ENCODE data around the gene CACNA1I. TPM values are rescaled to one million over a fixed set of nuclear protein-coding genes. Genes with fewer than 3 reads are reported as not detected.

CACNA1I gene
- total and polyA plus RNA-seq, 4 donors = 1.2 to 8.5 (median 5.6) TPM

DNA sequence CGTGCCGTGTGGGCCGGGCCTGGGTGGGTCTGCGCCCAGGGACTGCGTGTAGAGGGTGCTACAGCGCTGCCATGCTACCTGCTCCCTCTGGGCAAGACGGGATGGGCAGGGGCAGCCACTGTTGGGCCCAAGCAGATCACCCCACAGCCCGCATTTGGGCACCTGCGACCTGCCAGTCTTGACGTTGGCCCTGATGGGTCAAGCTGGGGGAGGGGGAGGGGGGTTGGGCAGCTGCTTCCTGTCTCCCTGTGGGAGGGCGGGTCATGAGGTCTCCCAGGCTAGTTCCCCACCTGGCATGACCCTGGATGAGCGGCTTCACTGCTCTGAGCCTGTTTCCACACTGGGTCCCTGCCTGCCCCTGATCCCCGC lies 35.2 kb upstream of the CACNA1I start:
- no peaks in the 10 kb centered on the region for H3K9me3 ChIP-seq (ENCODE audit: control insufficient read depth, insufficient read depth, low read length)
- no peak for DNase-seq (ENCODE audit: low read depth in 4 of 6, low spot score in 6 of 6)
- no peak overlapping the region for H3K27ac ChIP-seq (ENCODE audit: low read depth, low read length)

DNA sequence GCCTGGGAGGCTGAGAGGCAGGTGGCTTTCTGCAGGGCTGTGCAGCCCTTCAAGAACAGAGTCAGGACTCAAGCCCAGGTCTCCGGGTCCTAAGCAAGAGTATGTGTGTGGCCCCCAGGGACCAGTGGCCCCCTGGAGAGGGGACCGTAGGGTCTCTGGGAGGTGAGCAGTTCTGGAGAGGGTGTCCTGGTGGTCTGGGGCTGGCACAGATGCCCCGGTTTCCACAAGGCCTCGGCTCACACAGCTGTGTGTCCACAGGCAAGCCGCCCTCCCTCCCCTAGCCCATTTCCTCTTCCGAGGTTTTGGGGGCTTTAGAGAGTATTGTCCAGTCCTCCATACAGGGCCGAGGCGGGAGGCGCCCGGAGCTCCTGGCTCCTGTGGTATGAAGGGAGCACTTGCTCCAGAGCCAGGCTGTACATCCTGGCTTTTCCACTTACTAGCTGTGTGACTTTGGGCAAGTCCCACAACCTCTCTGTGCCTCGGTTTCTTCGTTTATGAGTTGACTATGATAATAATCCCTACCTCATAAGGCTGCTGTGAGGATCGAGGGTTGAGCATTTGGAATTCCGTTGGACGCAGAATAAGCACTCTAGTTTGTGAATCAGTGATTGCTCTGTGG lies 34.6 kb upstream of the CACNA1I start:
- peaks cover 34% of the 10 kb centered on the region for H3K4me1 ChIP-seq (ENCODE audit: control insufficient read depth, insufficient read depth, low read length)
- H3K9me3 ChIP-seq (ENCODE audit: control insufficient read depth, insufficient read depth, low read length) = no peaks in the 10 kb centered on the region
- WGBS (ENCODE audit: insufficient coverage) = 84% methylated on average over 10 of the region's 15 CpGs
- no peak overlapping the region for H3K27ac ChIP-seq (ENCODE audit: low read depth, low read length)
- H3K4me3 ChIP-seq (ENCODE audit: low read depth, low read length) = no peak overlapping the region
- DNase-seq (ENCODE audit: low read depth in 4 of 6, low spot score in 6 of 6) = no peak
- H3K27me3 ChIP-seq (ENCODE audit: control insufficient read depth, insufficient read depth, low read length) = no peaks in the 10 kb centered on the region
- H3K36me3 ChIP-seq (ENCODE audit: control insufficient read depth, insufficient read depth, low read length) = peaks cover 6% of the 10 kb centered on the region

More for the DNA sequence above, 35.2 kb upstream of the CACNA1I start:
- Histone ChIP-seq H3K27me3 (ENCODE audit: control insufficient read depth, insufficient read depth, low read length) (no peaks in the 10 kb centered on the region), H3K4me3 (ENCODE audit: low read depth, low read length) (no peak overlapping the region), H3K4me1 (ENCODE audit: control insufficient read depth, insufficient read depth, low read length) (peaks cover 40% of the 10 kb centered on the region), H3K36me3 (ENCODE audit: control insufficient read depth, insufficient read depth, low read length) (peaks cover 12% of the 10 kb centered on the region)
- WGBS (ENCODE audit: insufficient coverage) = 43% methylated on average over 10 of the region's 13 CpGs

DNA sequence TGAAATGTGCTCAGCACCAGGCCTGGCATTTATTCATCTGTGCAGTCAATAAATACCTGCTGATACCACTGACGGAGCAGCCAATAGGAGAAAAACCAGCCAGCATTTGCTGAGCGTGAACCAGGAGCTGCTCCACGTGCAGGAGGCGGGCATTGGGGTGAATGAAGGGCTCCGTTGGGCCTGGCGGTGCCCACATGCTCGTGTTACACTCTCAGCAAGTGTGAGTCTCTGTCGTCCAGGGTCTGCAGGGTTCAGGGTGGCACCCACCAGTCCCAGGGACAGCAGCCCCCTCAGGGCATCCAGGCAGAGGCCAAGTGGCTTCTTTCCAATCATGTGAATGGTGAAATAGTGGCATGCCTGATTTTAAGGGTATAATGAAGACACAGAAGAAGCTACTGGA lies 33.8 kb upstream of the CACNA1I start:
- Histone ChIP-seq H3K36me3 (ENCODE audit: control insufficient read depth, insufficient read depth, low read length) (no peaks in the 10 kb centered on the region), H3K27me3 (ENCODE audit: control insufficient read depth, insufficient read depth, low read length) (no peaks in the 10 kb centered on the region), H3K4me3 (ENCODE audit: low read depth, low read length) (no peak overlapping the region), H3K4me1 (ENCODE audit: control insufficient read depth, insufficient read depth, low read length) (peaks cover 26% of the 10 kb centered on the region), H3K27ac (ENCODE audit: low read depth, low read length) (no peak overlapping the region), H3K9me3 (ENCODE audit: control insufficient read depth, insufficient read depth, low read length) (no peaks in the 10 kb centered on the region)
- DNase-seq (ENCODE audit: low read depth in 4 of 6, low spot score in 6 of 6) = no peak
- 68% methylated on average over 8 of the region's 8 CpGs for WGBS (ENCODE audit: insufficient coverage)

DNA sequence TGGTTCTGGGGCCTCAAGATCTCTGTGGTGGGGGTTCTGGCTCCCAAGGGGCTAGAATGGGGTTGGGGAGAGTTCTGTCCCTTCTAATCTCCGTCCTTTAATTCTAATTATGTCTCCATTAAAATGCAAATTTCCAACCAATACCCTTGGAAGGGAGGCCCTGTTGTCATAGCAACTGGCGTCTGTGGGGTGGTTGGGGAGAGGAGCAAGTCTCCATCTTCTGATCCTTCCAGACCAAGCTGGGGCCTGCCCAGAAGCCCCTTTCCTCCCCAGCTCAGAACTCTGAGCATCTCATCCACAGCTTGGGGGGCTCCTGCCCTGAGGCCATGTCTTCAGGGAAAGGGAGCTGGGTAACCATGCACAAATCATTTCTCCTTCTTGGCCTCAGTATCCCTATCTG lies 32.6 kb upstream of the CACNA1I start:
- Histone ChIP-seq H3K27me3 (ENCODE audit: control insufficient read depth, insufficient read depth, low read length) (no peaks in the 10 kb centered on the region), H3K9me3 (ENCODE audit: control insufficient read depth, insufficient read depth, low read length) (no peaks in the 10 kb centered on the region), H3K4me3 (ENCODE audit: low read depth, low read length) (no peak overlapping the region), H3K27ac (ENCODE audit: low read depth, low read length) (no peak overlapping the region), H3K4me1 (ENCODE audit: control insufficient read depth, insufficient read depth, low read length) (peaks cover 20% of the 10 kb centered on the region), H3K36me3 (ENCODE audit: control insufficient read depth, insufficient read depth, low read length) (no peaks in the 10 kb centered on the region)
- WGBS (ENCODE audit: insufficient coverage) = no CpG with 5 or more reads among the region's 2 CpGs
- DNase-seq (ENCODE audit: low read depth in 4 of 6, low spot score in 6 of 6) = peak in 1 of 6 donors; percentile 74

DNA sequence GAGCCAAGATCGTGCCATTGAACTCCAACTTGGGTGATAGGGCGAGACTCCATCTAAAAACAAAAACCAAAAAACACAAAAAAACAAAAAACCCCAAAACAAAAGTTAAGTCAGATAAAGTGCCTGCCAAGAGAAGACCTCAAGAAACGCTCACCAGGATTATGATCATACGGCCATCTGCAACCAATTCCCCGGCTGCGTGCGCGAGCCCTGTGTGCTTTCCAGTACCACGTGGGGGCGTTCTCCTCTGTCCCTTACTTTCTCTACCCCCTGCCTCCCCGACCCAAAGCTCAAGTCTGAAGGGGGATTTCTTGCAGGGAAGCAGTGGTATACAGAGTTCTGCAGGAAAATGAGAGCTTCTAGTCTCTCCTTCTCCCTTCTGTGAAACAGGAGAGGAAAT lies 27.5 kb upstream of the CACNA1I start:
- Histone ChIP-seq H3K36me3 (ENCODE audit: control insufficient read depth, insufficient read depth, low read length) (no peaks in the 10 kb centered on the region), H3K27ac (ENCODE audit: low read depth, low read length) (no peak overlapping the region), H3K27me3 (ENCODE audit: control insufficient read depth, insufficient read depth, low read length) (peaks cover 18% of the 10 kb centered on the region), H3K4me3 (ENCODE audit: low read depth, low read length) (no peak overlapping the region), H3K4me1 (ENCODE audit: control insufficient read depth, insufficient read depth, low read length) (peaks cover 10% of the 10 kb centered on the region), H3K9me3 (ENCODE audit: control insufficient read depth, insufficient read depth, low read length) (no peaks in the 10 kb centered on the region)
- 17% methylated on average over 6 of the region's 11 CpGs for WGBS (ENCODE audit: insufficient coverage)
- DNase-seq (ENCODE audit: low read depth in 4 of 6, low spot score in 6 of 6) = peak in 1 of 6 donors; percentile 74

DNA sequence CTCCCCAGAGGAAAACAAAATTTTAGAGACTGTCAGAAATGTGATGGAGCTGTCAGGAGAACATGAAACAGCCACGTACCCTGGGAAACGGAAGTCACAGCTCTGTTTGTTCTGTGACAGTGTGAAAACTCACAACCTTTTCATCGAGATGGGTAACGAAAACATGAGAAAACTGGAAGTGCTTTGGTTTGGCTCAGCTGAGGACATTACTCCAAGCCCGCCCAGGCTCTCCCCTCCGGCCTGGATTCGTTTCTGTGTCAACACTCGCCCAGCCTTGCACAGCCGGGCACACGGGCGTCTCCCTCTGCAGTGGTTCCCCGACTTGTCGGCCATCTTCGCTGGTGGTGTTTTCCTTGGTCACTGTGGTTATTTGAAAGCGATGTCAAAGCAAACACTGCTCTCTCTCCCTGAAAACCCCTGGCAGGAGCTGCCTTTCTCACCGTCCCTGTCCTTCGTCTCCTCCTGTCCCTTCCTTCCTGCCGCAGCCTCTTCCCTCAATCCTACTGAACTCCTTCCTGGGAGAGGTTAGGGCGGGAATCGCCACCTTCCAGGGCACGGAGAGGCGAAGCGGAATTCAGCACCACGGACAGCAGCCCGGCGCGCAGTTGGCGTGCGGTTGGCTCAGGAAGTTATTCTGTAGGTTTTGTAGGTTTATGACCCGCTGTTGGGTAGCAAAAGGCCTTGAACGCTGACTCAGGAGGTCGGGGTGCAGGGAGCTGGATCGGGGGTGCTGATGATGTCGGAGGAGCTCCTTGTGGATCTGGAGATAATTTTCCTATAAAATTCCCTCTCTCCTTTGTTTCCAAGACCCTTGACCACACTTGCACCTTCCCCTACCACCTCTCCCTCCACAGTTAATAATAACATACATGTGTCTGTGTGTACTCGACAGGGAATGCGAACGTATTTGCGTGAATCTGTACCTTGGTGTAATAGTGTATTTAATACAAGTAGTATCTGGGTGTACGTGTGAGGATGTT lies 24.9 kb upstream of the CACNA1I start:
- peaks cover 23% of the 10 kb centered on the region for H3K27me3 ChIP-seq (ENCODE audit: control insufficient read depth, insufficient read depth, low read length)
- peaks cover 7% of the 10 kb centered on the region for H3K4me1 ChIP-seq (ENCODE audit: control insufficient read depth, insufficient read depth, low read length)
- H3K9me3 ChIP-seq (ENCODE audit: control insufficient read depth, insufficient read depth, low read length) = no peaks in the 10 kb centered on the region
- no peak overlapping the region for H3K27ac ChIP-seq (ENCODE audit: low read depth, low read length)
- no peaks in the 10 kb centered on the region for H3K36me3 ChIP-seq (ENCODE audit: control insufficient read depth, insufficient read depth, low read length)
- H3K4me3 ChIP-seq (ENCODE audit: low read depth, low read length) = no peak overlapping the region
- 38% methylated on average over 22 of the region's 39 CpGs for WGBS (ENCODE audit: insufficient coverage)
- DNase-seq (ENCODE audit: low read depth in 4 of 6, low spot score in 6 of 6) = peak in 1 of 6 donors; percentile 55

DNA sequence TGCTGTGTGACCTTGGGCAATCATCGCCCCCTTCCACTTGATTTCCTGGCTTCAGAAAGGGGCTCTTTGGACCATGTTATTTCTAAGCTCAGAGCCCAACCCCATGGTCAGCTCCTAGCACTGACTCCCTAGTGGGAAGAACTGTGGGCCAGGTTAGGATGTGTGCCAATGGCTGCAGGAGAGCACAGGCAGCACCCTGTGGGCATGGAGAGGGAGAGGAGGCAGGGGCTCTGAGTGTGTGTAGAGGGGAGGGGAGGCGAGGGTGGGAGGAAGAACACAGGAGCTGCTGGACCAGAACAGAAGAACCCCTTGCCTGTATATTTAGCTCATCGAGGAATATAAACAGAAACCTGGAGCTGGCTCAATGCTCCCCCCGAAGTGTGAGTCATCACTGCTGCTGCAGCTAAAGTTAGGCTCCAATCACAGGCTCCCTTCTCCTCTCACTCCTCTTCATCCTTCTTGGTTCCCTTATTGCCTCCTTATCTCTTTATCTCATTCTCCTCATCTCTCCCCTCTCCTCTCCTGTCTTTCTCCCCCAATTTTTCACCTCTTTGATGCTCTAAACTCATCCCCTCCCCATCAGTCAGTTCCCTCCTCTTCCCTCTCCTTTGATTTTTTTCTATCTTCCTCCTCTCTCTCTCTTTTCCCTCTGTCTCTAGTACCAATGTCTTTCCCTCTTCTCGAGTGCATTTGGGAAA lies 23.5 kb upstream of the CACNA1I start:
- Histone ChIP-seq H3K9me3 (ENCODE audit: control insufficient read depth, insufficient read depth, low read length) (no peaks in the 10 kb centered on the region), H3K27ac (ENCODE audit: low read depth, low read length) (no peak overlapping the region), H3K4me3 (ENCODE audit: low read depth, low read length) (no peak overlapping the region), H3K36me3 (ENCODE audit: control insufficient read depth, insufficient read depth, low read length) (no peaks in the 10 kb centered on the region), H3K27me3 (ENCODE audit: control insufficient read depth, insufficient read depth, low read length) (peaks cover 24% of the 10 kb centered on the region), H3K4me1 (ENCODE audit: control insufficient read depth, insufficient read depth, low read length) (peaks cover 7% of the 10 kb centered on the region)
- peak in 1 of 6 donors; percentile 53 for DNase-seq (ENCODE audit: low read depth in 4 of 6, low spot score in 6 of 6)
- WGBS (ENCODE audit: insufficient coverage) = 67% methylated on average over 3 of the region's 5 CpGs

DNA sequence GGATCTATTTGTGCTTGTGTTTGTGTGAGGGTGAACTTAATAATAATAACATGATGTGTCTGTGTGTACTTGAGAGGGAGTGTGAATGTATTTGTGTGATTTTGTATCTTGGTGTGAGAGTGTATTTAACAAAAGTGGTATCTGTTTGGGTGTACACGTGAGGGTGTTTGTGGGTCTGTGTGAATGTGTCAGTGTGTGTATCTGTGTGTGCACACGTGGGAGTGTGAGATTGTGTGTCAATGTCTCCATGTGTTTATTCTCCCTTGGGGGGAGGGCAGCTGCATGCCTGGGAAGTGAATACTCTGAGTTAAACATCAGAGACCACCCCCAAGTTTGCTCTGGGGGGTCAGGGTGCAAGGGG lies 23.0 kb upstream of the CACNA1I start:
- Histone ChIP-seq H3K9me3 (ENCODE audit: control insufficient read depth, insufficient read depth, low read length) (no peaks in the 10 kb centered on the region), H3K36me3 (ENCODE audit: control insufficient read depth, insufficient read depth, low read length) (no peaks in the 10 kb centered on the region), H3K27me3 (ENCODE audit: control insufficient read depth, insufficient read depth, low read length) (peaks cover 24% of the 10 kb centered on the region), H3K4me1 (ENCODE audit: control insufficient read depth, insufficient read depth, low read length) (peaks cover 7% of the 10 kb centered on the region), H3K27ac (ENCODE audit: low read depth, low read length) (no peak overlapping the region), H3K4me3 (ENCODE audit: low read depth, low read length) (no peak overlapping the region)
- 83% methylated on average over 1 of the region's 2 CpGs for WGBS (ENCODE audit: insufficient coverage)
- DNase-seq (ENCODE audit: low read depth in 4 of 6, low spot score in 6 of 6) = no peak

DNA sequence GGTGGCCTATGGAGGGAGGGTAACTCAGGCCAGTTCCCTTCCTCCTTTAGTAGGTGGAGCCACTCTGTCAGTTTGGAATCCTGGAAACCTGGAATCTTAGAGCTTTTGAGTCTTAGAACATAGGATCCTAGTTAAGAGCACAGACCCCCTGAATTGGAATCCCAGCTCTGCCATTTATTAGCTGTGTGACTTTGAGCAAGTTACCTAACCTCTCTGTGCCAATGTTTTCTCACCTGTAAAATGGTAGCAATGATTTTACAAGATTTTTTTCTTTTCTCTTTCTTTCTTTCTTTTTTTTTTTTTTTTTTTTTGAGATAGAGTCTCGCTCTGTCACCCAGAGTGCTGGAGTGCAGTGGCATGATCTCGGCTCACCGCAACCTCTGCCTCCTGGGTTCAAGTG lies 17.1 kb upstream of the CACNA1I start:
- no peaks in the 10 kb centered on the region for H3K9me3 ChIP-seq (ENCODE audit: control insufficient read depth, insufficient read depth, low read length)
- peaks cover 13% of the 10 kb centered on the region for H3K4me1 ChIP-seq (ENCODE audit: control insufficient read depth, insufficient read depth, low read length)
- DNase-seq (ENCODE audit: low read depth in 4 of 6, low spot score in 6 of 6) = no peak
- H3K4me3 ChIP-seq (ENCODE audit: low read depth, low read length) = no peak overlapping the region
- H3K27ac ChIP-seq (ENCODE audit: low read depth, low read length) = no peak overlapping the region
- 83% methylated on average over 3 of the region's 3 CpGs for WGBS (ENCODE audit: insufficient coverage)
- H3K36me3 ChIP-seq (ENCODE audit: control insufficient read depth, insufficient read depth, low read length) = no peaks in the 10 kb centered on the region
- peaks cover 26% of the 10 kb centered on the region for H3K27me3 ChIP-seq (ENCODE audit: control insufficient read depth, insufficient read depth, low read length)
